GM18502 (cell line): ENCODE results near the gene DDX3Y.

Source experiments
- ATAC-seq: cut with Tn5 transposase; IDR thresholded peaks from one replicate; pipeline ENCODE4 v1.9.1; 2021; ENCODE audit warnings: mild to moderate bottlenecking; ENCODE audit not compliant: unreplicated experiment, poor library complexity

The DDX3Y gene

GRCh38 chrY:12904618-12905516 is at the start of gene DDX3Y:
DDX3Y (plus strand) TSS chrY:12904868; CDS start chrY:12904937, 69 bp downstream.
- no peak for ATAC-seq

DNA sequence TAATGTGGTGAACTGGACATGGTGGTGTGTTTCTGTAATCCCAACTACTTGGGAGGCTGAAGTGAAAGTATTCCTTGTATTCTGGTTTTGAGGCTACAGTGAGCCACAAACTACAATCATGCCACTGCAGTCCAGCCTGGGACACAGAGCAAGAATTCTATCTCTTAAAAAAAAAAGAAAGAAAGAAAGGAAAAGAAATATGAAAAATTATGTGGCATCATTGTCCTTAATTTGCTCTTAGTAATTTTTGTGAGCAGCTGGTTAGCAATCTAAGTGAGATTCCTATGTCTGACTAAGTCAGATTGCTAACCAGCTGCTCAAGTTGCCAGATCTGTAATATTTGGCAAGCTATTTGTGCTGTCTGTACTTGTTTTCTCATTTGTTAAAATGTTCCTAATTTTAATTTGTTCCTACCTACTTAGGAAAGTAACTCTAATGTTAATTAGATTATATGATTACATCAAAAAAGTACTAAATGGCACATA is 48.8 kb upstream of the DDX3Y start:
- ATAC-seq: no peak

- ATAC-seq: no peak
Observed at GRCh38 chrY:12867960-12868359, 36.7 kb upstream of the DDX3Y start.

- no peak for ATAC-seq
Observed at GRCh38 chrY:12896973-12897372, 7.7 kb upstream of the DDX3Y start.

GRCh38 chrY:12898604-12899003 is 6.1 kb upstream of the DDX3Y start:
- ATAC-seq: no peak

DNA sequence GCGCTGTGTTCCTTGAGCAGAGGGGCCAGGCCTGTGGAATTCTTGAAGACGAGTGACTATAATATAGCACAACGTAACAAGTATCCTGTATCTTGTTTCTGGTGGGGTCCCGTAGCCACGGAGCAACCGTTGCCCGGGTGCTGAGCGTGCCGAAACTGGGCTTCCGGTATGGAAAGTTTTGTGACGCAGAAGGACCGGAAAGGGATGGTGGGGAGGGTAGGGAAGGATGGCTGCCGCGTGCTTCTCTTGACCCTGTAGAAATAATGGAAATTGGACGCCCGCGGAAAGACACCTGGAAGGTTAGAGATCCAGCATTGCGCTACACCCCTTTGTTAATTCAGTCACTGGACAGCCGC is 827 bp downstream of the DDX3Y start:
- ATAC-seq: no peak

GRCh38 chrY:12905895-12906294 is 1.2 kb downstream of the DDX3Y start:
- ATAC-seq: no peak

- no peak for ATAC-seq
Observed at GRCh38 chrY:12913541-12913940, 8.9 kb downstream of the DDX3Y start.

DNA sequence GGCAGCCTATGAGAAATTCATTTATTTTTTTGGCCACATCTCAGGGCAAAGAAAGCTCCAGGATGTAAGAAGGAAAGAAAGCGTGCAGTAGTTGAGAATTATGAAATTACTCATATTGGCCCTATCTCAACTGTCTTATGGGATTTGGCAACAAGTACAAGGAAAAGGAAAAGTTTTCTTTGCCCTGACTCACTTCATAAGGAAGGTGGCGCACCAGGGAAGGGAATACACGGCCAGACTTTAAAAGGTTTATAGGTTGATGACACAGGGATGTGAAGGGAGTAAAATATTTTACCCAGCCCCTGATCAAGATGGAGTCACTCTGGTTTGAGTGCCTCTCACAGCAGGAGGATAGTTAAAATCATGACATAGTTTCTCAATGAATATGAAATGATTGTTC is 23.4 kb downstream of the DDX3Y start:
- ATAC-seq: no peak

- no peak for ATAC-seq
Observed at GRCh38 chrY:12941725-12942687, 37.3 kb downstream of the DDX3Y start.
